ENCODE measurements around the gene JPH4. TPM values are rescaled to one million over a fixed set of nuclear protein-coding genes. Genes with fewer than 3 reads are reported as not detected.

Gene JPH4
- total and polyA plus RNA-seq, 2 donors (not counting 3 experiments of a cell fraction or from before 2014, with no cell fraction given), result 0.06 TPM; not detected in 1

DNA sequence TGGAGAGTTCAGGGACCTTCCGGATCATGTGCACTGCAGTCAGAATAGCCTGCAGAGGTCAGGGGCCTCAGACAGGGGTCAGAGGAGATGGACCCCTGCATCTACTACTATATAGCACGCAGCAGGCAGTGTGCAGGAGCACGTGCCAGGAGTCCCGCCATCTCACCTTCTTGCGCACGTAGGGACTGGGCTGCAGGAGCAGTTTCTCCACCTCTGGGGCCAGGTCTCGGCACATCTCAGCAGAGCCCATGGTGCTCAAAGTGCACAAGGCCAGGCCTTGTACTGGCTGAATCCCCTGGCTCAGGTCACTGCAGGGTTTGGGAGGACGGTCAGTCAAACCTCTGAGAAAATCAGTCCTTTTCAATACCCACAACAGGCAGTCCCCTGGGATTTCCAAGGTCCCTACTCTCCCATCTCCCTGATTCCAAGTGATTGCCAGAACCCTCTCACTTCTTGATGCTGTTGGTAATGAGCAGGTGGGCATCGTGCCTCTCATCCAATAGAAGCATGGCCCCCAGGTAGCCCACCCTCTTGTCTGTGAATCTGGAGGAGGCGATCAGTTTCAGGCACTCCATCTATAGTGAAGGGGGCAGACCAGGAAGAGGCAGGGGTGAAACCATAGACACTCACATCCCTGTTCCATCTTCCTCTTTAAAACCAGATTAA, 12.3 kb downstream of the JPH4 start:
- no peak for FAIRE-seq
- POLR2A ChIA-PET, result no interaction called here

DNA sequence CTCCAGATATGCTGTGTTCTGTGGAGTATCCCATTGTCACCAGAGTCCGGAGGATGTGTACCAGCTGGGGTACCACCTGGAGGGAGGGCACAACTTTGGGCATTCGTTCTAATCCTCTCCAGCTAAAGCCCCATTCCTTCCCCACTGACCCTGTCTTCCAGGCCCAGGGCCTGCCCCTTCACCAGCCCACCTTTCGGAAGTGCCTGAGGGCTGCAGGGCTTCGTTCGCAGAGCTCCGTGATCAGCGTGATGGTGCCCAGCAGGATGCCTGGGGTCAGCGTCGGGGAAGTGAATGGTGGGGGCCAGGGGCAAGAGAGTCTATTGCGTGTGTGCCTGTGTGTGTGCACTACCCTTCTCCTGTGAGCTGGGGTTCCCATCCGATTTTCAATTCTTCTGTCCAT, 13.0 kb downstream of the JPH4 start:
- Histone ChIP-seq H3K4me3 (replicated peaks in 1 of 3; ENCODE audit: insufficient read depth in 1 of 3, low read depth in 1 of 3, low read length in 3 of 3) (no peak overlapping the region), H3K9ac (replicated peaks; ENCODE audit: extremely low read depth, insufficient read depth, low read length) (no peak overlapping the region), H3K4me1 (ENCODE audit: control insufficient read depth, extremely low read depth, insufficient read depth, low read length) (peaks cover 4% of the 10 kb centered on the region), H3K79me2 (ENCODE audit: control insufficient read depth, insufficient read depth, low read length) (no peaks in the 10 kb centered on the region), H3K9me3 (replicated peaks; ENCODE audit: control insufficient read depth, insufficient read depth, low read length) (no peaks in the 10 kb centered on the region), H3K27ac (ENCODE audit: insufficient read depth, low read depth, low read length) (no peak overlapping the region), H2AFZ (ENCODE audit: low read depth, low read length) (no peak overlapping the region), H4K20me1 (replicated peaks; ENCODE audit: control insufficient read depth, extremely low read depth, insufficient read depth, low read length) (no peaks in the 10 kb centered on the region), H3K36me3 (ENCODE audit: control insufficient read depth in 2 of 2, extremely low read depth in 1 of 2, insufficient read depth in 2 of 2, low read length in 2 of 2) (peaks cover 0 to 3% of the 10 kb centered on the region in 2 experiments), H3K4me2 (ENCODE audit: insufficient read depth, low read length) (no peak overlapping the region), H3K27me3 (ENCODE audit: control insufficient read depth in 2 of 2, insufficient read depth in 2 of 2, low read length in 2 of 2) (no peaks in the 10 kb centered on the region), H3K9me1 (replicated peaks; ENCODE audit: control insufficient read depth, extremely low read depth, insufficient read depth, low read length) (no peaks in the 10 kb centered on the region)
- DNase-seq (ENCODE audit: low read depth, low spot score) (no peak), FAIRE-seq (no peak)
- BruUV-seq (replicated peaks), result no TSS peak
- dilution Hi-C loops (cut with MboI; ENCODE audit: extremely low pct_ligation_motif_present, low sequenced_read_pairs), result no loop called here
- intact Hi-C loops (cut with micrococcal nuclease), result no loop called here
- POLR2A ChIA-PET, result no interaction called here
- no peak for TF ChIP-seq FOS (IDR thresholded peaks at IDR 0.05; ENCODE audit: borderline replicate concordance, insufficient read depth, low read length)
- no peak for TF ChIP-seq EZH2 (IDR thresholded peaks at IDR 0.05; ENCODE audit: borderline replicate concordance, low read depth, low read length, severe bottlenecking)
- TF ChIP-seq GATA2 (IDR thresholded peaks at IDR 0.05; ENCODE audit: insufficient read depth, insufficient read length, low read depth, low read length), result no peak
- no peak for TF ChIP-seq POLR2A (IDR thresholded peaks at IDR 0.05; ENCODE audit: low read depth, low read length)
- TF ChIP-seq, protein P1, sequence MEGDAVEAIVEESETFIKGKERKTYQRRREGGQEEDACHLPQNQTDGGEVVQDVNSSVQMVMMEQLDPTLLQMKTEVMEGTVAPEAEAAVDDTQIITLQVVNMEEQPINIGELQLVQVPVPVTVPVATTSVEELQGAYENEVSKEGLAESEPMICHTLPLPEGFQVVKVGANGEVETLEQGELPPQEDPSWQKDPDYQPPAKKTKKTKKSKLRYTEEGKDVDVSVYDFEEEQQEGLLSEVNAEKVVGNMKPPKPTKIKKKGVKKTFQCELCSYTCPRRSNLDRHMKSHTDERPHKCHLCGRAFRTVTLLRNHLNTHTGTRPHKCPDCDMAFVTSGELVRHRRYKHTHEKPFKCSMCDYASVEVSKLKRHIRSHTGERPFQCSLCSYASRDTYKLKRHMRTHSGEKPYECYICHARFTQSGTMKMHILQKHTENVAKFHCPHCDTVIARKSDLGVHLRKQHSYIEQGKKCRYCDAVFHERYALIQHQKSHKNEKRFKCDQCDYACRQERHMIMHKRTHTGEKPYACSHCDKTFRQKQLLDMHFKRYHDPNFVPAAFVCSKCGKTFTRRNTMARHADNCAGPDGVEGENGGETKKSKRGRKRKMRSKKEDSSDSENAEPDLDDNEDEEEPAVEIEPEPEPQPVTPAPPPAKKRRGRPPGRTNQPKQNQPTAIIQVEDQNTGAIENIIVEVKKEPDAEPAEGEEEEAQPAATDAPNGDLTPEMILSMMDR (IDR thresholded peaks at IDR 0.05; ENCODE audit: extremely low read depth in 1 of 2, insufficient read depth in 1 of 2, low read depth in 1 of 2, low read length in 2 of 2), result no peak
- TF ChIP-seq MAX (IDR thresholded peaks at IDR 0.05; ENCODE audit: insufficient read depth, insufficient read length), result no peak
- TF ChIP-seq JUN (IDR thresholded peaks at IDR 0.05; ENCODE audit: borderline replicate concordance, insufficient read depth, insufficient read length, low read depth), result no peak
- no peak for TF ChIP-seq MYC (IDR thresholded peaks at IDR 0.05; ENCODE audit: low read depth, low read length)
- TF ChIP-seq POLR2AphosphoS5 (IDR thresholded peaks at IDR 0.05; ENCODE audit: insufficient read depth, low read depth, low read length), result no peak
- CTCF ChIA-PET, result interaction anchor here (1.0 to 12.3 kb wide), 2 partner anchors 85 to 87 kb away, joined by 3 to 416 read pairs; no protein-coding TSS in a partner anchor

More for the DNA sequence above, 12.3 kb downstream of the JPH4 start:
- TF ChIP-seq POLR2A (IDR thresholded peaks at IDR 0.05; ENCODE audit: low read depth, low read length) (no peak), FOS (IDR thresholded peaks at IDR 0.05; ENCODE audit: borderline replicate concordance, insufficient read depth, low read length) (no peak), EZH2 (IDR thresholded peaks at IDR 0.05; ENCODE audit: borderline replicate concordance, low read depth, low read length, severe bottlenecking) (no peak)
- CTCF ChIA-PET, result interaction anchor here (1.0 to 1.9 kb wide), 2 partner anchors 86 to 88 kb away, joined by 3 to 14 read pairs; no protein-coding TSS in a partner anchor
- TSS peak; percentile 23 for BruUV-seq (replicated peaks)
- Histone ChIP-seq H3K9ac (replicated peaks; ENCODE audit: extremely low read depth, insufficient read depth, low read length) (no peak overlapping the region), H3K27ac (ENCODE audit: insufficient read depth, low read depth, low read length) (no peak overlapping the region), H3K9me1 (replicated peaks; ENCODE audit: control insufficient read depth, extremely low read depth, insufficient read depth, low read length) (no peaks in the 10 kb centered on the region), H3K4me3 (replicated peaks in 1 of 3; ENCODE audit: insufficient read depth in 1 of 3, low read depth in 1 of 3, low read length in 3 of 3) (no peak overlapping the region), H2AFZ (ENCODE audit: low read depth, low read length) (no peak overlapping the region), H3K36me3 (ENCODE audit: control insufficient read depth in 2 of 2, extremely low read depth in 1 of 2, insufficient read depth in 2 of 2, low read length in 2 of 2) (peaks cover 0 to 3% of the 10 kb centered on the region in 2 experiments), H4K20me1 (replicated peaks; ENCODE audit: control insufficient read depth, extremely low read depth, insufficient read depth, low read length) (no peaks in the 10 kb centered on the region), H3K27me3 (ENCODE audit: control insufficient read depth in 2 of 2, insufficient read depth in 2 of 2, low read length in 2 of 2) (no peaks in the 10 kb centered on the region), H3K9me3 (replicated peaks; ENCODE audit: control insufficient read depth, insufficient read depth, low read length) (no peaks in the 10 kb centered on the region), H3K79me2 (ENCODE audit: control insufficient read depth, insufficient read depth, low read length) (no peaks in the 10 kb centered on the region), H3K4me2 (ENCODE audit: insufficient read depth, low read length) (no peak overlapping the region), H3K4me1 (ENCODE audit: control insufficient read depth, extremely low read depth, insufficient read depth, low read length) (peaks cover 4% of the 10 kb centered on the region)
- dilution Hi-C loops (cut with MboI; ENCODE audit: extremely low pct_ligation_motif_present, low sequenced_read_pairs) (no loop called here), intact Hi-C loops (cut with micrococcal nuclease) (no loop called here)
- DNase-seq (ENCODE audit: low read depth, low spot score), result no peak
